Activated CD4-positive, alpha-beta memory T cell treated with anti-CD3 and anti-CD28 coated beads, Interleukin-2, amount 10 ng/mL, durations not matched to agents 7 days and 5 days (primary cell): Measurements from ENCODE around the gene ZHX3. TPM values are rescaled to one million over a fixed set of nuclear protein-coding genes. Genes with fewer than 3 reads are reported as not detected.

Source experiments
- total RNA-seq, 2 experiments: library from RNA; stranded (reverse); gene quantifications; one replicate each; pipeline ENCODE4 v1.2.3, GENCODE V29; 2021

The ZHX3 gene
- total RNA-seq, 2 experiments from 2014 or later = 5.9 to 8.7 TPM

Other genes with a start within 250 kb of the ZHX3 start
- gene PLCG1, start 180.2 kb downstream of the ZHX3 start, total RNA-seq = 100 to 1,000 TPM; 267 to 286 TPM
- gene LPIN3, start 23.1 kb upstream of the ZHX3 start, total RNA-seq = under 1 TPM; 0.65 to 0.68 TPM
- not detected for gene EMILIN3, start 49.1 kb upstream of the ZHX3 start, total RNA-seq